ENCODE data around the gene PTH2R.
A peak's percentile ranks its signal among the peaks of the same experiment; 100 is the strongest.

DNA sequence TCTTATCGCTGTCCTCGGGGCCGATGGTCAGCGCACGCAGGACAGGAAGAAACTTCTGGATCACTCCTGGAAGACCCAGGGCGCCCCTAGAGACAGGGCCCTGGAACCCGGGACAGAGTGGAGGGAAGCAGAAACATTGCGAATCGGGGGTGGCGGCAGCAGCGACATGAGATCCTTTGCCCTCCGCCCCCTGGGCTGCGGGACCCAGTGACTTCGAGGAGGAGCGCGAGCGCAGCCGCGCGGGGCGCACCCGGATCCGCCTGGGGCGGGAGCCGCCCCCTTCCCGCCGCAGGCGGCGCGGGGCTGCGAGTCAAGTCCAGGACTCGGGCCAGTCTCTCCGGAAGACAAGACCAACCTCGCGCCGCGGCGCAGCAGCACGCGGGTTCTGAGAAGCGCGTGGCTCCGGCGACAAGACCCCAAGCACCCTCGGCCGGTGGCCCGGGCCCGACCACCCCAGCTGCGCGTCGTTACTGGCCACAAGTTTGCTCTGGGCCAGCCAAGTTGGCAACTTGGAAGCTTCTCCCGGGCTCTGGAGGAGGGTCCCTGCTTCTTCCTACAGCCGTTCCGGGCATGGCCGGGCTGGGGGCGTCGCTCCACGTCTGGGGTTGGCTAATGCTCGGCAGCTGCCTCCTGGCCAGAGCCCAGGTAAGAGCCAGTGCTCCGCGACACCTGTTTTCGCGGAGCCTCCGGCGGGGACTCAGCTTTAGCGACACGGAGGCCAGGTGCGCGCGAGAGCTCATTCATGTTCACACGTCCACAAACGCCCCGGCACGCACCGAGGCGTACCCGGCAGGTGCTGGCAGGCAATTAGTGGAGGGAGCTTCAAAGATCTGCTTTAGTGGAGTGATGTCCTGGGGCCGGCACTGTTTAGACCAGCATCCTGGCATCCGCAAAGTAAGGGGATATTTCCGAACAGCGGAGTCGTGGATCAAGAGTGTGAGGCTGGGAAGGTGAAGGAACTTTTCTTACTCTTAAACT is at the start of gene PTH2R:
- TF ChIP-seq CTCF (IDR thresholded peaks at IDR 0.05; ENCODE audit: extremely low read depth in 1 of 2, insufficient read depth in 1 of 2, low read depth in 1 of 2, low read length in 2 of 2) (no peak), POLR2A (IDR thresholded peaks at IDR 0.05; ENCODE audit: low read depth, low read length) (no peak), EZH2 (IDR thresholded peaks at IDR 0.05; ENCODE audit: borderline replicate concordance, low read depth, low read length, severe bottlenecking) (peak; percentile 80), JUN (IDR thresholded peaks at IDR 0.05; ENCODE audit: borderline replicate concordance, insufficient read depth, insufficient read length, low read depth) (no peak), MAX (IDR thresholded peaks at IDR 0.05; ENCODE audit: insufficient read depth, insufficient read length) (no peak)
